Stimulated activated naive CD4-positive, alpha-beta T cell (primary cell): ENCODE results near the gene KRT13.

Experiments
- DNase-seq, 6 experiments: peaks; one replicate each; lab custom pipeline; 2025; lab: John Stamatoyannopoulos, UW

The KRT13 gene

DNA sequence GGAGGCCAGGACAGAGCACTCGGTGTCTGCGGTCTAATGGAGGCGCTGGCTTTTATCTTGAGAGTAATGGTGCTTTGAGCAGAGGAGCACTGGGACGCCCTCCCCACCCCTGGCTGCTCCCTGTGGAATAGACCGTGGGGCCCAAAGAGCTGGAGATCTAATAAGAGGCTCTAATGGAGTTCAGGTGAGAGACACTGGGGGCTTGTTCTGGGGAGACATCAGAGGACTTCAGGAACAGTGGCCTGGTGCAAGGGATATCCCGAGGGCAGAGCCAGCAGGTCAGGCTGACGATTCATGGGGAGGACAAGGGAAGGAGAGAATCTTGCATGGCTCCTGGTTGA lies 32.2 kb upstream of the KRT13 start:
- DNase-seq = no peak

DNA sequence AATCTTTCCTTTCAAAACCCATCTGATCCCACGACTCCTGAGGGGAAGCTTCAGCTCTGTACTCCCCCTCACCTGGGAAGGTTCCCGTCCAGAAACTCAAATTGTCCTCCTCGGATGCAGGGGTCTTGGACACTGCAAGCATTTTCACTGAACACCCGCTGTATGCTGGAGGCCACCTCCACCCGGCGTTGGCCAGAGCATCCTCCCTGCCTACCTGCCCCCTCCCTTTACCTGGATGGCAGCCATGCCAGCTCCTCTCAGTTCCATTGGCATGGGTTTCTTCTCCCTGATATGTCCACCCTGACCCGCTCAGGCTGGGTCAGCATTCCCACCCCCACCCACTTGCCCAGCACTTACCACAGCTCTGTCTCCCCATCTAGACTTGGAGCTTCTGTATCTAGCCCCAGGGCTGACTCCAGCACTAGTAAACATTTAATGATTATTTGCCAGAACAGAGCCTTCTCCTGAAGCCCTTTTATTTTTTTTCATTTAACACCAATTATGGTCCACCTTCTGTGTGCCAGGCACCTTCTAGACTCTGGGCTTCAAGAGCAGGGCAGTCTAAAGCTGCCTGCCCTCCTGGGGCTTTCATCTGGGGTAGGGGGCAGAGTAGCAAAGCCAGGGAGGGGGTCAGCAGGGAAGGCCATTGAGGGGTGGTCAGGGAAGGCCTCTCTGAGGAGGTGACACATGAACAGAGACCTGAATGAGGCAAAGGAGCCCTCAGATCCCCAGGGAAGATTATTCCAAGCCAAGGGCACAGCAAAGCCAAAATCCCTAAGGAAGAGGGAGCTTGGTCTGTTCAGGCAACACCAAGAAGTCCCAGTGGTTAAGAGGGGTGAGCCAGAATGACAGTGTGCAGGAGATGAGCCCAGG lies 31.6 kb upstream of the KRT13 start:
- no peak for DNase-seq

DNA sequence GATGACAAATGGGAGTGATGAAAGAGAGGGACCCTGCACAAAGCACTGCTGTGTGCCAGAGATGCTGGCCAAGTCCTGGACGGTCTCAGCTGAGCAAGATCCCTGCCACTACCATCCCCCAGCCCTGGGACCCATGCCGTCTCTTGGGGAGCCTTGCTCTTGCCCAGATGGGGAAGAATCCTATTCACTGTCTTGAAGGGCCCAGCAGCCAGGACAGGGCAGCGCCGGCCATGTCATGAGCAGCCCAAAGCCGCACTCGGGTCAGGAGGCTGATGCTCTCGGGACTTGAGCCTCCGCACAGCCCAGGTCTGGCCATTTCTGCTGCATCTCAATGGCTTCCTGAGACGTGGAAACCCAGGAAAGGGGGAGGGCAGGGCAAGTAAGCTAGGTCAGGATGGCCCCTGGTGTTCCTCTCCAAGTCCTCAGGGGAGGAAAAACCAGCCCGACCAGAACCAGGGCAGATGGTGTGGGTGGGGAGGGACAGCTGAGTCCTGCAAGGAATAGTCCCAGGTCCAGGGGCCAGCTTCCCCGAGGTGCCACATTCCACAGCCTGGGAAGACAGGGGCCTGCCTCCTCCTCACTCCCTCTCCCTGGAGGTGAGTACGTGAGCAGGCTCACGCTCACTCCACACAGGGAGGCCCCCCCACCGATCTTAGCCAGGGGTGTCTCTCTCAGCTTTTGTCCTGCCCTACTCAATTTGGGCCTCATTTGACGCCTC lies 30.5 kb upstream of the KRT13 start:
- no peak for DNase-seq

DNA sequence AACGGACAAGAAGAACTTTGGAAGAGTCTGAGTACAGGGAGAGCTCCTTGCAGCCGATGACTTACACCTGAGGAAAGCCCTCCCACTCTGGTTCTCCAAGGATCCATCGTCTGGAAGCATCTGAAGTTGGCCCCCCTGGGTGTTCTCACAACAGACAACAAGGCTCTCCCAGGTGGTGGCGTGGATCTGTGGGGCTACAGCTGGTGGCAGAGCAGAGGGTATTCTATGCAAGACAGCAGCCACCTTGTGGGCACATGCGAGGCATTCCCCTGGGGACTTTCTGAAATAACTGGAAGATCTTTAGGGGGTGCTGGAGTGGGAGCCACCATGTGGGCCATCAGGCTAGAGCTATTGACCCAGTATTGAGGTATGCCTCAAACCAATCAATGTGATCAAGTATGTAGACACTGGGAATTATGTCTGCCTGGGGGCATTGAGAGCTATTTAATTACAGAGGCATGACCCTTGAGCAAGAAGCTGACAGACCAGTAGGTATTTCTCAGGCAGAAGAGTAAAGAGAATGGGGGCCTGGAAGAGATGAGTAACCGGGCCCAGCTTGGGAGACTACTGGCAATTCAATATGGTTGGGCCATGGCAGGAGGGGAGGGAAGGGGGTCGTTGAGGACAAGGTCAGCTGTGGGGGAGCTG lies 29.6 kb upstream of the KRT13 start:
- DNase-seq = no peak

DNA sequence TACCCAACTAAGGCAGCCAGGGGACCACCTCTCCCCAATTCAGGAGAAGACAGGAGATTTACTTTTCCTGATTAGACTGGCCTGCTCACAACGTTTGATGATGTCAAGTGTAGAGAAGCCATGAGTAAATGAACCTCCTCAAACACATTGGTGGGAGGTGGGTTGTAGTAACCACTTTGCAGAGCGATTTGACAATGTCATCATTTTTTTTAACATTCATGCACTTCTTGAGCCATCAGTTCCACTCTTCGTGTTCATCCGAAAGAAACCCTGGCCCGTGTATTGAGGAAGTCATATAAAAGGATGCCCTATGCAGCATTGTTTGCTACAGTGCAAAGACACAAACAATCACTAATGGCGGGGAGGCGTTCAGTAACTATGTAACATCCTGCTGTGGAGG lies 28.2 kb upstream of the KRT13 start:
- no peak for DNase-seq

DNA sequence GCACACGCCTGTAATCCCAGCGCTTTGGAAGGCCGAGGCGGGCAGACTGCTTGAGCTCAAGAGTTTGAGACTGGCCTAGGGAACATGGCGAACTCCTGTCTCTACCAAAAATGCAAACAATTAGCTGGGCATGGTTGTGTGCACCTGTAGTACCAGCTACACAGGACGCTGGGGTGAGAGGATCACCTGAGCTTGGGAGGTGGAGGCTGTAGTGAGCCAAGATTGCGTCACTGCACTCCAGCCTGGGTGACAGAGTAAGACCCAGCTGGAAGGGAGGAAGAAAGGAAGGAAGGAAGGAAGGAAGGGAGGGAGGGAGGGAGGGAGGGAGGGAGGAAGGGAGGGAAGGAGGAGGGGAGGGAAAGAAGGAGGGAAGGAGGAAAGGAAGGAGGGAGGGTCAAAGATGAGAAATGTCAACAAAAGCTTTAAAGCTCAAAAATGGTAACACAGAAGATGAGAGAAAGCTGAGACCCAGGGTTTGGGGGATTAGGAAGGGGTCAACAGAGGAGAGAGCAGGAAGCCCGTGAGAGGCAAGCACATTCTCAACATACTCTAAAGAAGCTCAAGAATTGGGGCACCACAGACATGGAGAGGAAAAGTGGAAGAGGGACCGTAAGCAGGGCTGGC lies 27.6 kb upstream of the KRT13 start:
- DNase-seq = no peak

DNA sequence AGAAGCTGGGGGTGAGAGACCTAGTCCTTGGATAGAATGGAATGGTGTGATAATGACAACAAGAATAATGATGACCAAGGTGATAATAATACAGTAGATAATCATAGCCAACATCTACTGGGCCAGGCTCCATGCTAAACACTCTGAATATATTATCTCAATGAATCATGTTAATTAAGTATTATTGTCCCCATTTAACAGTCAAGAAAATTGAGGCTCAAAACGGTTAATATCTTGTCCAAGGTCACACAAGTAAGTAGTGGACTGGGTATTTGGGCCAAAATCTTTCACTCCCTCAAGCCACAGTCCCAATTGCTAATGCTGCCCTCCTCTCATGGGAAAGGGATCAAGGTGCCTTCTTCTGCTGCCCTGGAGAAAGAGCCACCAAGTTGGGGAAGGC lies 26.6 kb upstream of the KRT13 start:
- DNase-seq = no peak

DNA sequence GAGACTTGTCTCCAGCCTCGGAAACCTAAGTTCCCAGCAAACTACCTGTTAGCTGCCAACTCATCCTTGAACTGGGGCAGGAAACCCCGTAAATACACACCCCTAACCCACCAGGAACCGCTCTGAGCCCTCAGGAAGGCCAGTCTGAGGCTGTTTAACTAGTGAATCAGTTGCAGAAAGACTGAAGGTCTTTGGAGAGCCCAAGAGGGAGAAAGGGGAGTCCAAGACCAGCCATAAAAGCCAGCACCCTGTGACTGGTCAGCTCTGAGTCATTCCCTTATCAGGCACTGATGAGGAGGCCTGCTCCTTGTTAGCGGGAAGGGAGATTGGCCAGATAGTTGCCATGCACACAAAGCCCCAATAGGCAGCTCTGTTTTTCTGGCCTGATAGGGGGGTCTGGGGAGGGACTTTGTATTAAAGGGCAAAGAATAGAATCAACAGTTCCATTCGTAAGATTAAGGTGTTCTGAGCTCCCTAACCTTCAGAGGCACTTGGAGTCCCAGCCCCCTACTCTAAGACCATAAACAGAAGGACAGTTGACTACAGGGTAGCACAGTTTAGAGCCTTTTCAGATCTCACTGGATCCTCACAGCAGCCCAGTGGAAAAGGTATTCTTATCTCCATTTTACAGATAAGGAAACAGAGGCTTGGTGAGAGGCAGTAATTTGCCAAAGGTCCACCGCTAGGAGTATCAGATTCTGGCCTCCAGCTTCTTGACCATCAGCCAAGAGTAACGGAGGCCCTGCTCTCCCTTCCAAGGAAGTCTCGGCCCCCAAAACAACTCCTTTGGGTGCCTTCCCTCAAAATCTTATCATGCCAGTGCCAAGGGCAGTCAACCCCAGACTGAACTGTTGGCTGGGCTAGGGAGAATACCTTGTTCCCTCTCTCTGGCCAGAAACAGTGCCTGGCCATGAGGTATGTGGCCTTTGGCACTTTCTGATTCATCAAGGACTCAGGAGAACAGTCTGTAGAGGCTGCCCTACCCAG lies 24.9 kb upstream of the KRT13 start:
- DNase-seq = no peak

DNA sequence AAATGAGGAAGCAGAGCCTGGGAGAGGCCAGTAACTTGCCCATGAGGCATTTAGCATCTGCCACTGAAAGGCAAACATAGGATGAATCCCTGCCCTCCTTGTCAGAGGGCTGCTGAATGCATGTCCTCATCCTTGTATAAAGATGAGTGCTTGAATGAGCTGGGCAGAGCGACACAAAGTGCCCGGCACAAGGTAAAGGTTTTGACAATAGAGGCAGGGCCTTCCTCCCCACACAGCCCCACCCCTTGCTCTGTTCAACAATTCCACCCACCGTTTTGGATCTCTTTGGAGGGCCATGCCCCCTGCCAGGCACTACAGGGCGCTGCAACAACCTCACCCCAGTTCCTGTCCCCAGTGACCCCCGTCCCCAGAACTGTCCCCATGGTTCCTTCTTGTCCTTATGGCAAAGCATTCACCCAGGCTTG lies 24.1 kb upstream of the KRT13 start:
- DNase-seq = no peak

DNA sequence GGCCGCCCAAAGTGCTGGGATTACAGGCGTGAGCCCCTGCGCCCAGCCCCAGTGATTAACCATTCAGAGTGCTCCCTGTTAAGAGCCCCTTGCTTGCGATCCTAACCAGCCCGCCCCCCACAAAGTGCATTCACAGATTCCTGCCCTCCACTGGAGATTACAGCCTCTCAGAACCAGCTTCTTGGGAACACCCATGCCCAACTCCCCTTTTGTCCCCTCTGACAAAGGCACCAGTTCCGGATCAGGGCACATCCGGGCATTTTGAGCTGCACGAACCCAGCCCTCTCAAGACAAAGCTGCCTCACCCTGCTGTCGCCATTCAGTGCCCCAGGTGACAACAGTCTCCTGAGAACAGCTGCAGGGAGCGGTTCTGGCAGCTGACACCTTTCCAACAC lies 23.5 kb upstream of the KRT13 start:
- DNase-seq = no peak

DNA sequence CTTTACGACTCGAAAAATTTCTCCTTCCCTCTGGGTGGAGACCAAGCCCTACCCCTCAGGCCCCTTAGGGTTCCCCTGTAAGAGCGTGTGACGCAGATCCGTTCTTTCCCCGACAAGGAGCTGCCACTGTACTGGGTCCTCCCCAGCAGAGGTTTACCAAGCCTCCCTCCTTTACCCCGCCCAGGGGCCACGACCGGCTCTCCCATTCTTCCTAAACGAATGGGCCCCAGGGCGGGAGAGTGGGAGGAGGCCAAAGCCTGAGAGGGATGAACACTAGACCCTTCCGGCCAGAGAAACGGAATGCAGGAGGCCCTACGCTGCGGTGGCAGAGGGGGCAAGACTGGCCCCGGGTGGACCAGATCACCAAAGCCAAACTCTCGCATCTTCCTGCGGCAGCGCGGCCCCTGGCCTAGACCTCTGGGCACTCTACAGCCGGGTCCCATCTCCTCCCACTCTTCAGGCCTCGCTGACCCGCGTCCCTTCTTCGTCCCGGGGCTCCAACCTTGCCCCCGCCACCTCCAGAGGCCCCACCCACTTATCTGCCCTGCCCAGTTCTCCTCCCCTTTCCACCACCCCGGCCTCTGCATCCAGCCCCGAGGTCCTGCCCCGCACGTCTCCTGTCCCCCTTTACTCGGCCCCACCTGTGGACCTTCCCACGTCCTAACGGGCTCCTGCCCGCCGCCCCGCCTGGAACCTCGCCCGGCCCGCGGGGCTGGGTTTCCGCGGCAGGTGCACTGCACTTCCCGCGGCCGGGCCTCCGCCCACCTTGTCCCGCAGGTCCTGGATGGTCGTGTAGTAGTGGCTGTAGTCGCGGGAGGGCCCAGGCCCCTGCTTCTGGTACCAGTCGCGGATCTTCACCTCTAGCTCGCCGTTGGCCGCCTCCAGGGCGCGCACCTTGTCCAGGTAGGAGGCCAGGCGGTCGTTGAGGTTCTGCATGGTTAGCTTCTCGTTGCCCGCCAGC lies 21.9 kb upstream of the KRT13 start:
- DNase-seq = peak in 1 of 6 experiments; percentile 22

DNA sequence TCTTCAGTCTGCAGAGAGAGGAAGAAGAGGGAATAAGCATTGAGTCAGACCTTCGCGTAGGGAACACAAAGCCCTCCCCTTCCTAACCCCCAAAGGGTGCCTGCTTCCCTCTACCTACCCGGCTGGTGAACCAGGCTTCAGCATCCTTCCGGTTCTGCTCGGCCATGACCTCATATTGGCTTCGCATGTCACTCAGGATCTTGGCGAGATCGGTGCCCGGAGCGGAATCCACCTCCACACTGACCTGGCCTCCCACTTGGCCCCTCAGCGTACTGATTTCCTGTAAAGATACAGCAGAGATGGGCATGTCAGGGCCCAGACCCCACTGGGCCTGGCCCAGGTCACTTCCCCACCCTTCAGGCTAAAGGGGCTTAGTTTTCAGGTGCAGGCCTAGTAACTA lies 18.8 kb upstream of the KRT13 start:
- DNase-seq = no peak

DNA sequence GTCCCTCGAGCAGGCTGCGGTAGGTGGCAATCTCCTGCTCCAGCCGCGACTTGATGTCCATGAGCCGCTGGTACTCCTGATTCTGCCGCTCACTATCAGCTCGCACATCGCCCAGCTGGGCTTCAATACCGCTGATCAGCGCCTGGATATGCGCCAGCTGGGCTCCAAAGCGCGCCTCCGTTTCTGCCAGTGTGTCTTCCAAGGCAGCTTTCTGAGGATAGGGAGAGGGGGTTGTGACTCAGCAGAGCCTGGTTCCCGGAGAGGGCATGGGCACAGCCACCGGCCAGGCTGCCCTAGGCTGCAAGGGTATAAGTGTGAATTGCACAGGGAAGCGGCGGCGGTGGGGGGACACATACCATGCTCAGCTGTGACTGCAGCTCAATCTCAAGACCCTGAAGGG lies 18.4 kb upstream of the KRT13 start:
- no peak for DNase-seq

DNA sequence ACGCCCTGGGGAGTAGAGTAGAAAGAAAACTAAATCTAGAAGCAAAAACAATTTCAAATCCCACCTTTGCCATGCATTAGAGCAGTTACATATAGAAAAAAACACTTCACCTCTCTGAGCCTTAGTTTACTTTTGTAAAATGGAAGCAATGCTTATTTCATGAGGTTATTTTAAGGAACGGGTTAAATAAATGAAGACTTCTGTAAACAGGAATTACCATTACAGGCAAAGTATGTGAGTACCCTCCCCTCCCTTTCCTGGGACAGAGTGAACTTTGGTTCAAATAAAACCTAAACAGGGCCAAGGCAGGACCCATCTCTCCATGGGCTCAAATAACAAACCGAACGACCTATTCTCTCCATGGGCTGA lies 17.8 kb upstream of the KRT13 start:
- no peak for DNase-seq

DNA sequence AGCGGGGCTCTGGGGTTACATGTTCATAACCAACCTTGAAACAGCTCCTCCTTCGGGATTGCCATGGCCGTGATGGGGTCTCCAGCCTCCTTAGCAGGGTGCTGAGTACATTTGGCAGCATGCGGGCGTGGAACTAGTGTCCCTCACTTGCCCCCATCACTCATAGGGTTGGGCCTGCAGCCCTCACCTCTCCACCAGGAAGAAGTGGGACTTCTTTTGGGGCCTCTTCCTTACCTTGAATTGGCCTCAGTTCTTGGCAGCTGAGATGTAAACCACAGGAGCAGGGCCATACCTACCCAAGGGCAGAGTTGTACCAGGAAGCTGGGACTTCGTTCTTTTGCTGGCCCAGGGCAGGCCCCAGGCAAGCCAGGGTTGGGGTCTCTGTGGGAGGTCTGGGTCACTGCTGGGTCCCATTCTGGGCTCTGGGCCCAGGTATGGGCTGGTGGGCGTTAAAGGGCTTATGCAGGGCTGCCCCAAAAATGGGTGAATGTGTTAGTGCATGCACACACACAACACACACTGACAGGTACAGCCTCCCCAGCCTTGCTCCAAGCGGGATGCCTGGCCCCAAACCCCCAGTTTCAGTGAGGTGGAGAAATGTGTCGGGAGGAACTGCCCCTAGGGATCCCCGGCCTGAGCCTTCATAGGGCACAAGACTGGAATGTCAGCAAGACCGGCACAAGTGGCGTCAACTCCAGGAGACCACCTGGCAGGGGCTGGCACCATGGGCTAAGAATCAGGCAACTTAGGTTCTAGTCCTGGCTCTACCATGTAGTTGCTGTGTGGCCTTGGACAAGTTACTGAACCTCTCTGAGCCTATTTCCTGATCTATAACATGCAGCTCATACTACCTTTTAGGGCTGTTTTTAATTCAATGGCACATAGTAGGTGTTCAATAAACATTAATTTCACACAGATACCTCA lies 17.2 kb upstream of the KRT13 start:
- DNase-seq = no peak

DNA sequence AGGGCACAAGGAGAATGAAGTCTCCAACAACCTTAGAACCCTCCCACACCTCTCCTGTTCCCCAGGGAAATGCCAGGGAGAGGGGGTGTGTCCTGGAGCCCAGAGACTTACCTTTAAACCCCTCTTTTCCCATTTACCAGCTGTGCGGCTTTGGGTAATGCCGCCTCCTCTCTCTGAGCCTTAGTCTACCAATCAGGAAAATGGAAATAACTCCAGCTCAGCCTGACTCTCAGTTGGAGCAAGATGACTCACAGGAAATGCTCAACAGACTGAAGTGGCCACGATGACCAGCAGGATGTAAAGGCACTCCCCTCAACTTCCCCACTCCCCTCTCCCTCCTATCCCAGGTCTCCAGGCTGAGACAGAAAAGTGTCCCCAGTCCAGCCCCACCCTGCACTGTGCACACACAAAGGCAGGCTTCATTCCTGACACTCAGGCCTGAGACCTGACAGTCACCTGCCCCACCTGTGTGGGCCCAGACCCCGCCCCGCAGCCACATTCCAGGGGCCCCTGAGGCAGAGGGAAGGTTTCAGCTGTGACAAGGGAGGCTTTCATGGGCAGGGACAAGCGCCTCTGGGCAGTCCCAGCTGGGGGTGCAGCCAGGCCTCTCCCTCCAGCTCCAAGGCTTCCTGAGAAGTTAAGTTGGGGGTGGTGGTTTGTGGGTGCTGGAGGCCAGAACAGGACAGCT lies 16.3 kb upstream of the KRT13 start:
- DNase-seq = no peak

DNA sequence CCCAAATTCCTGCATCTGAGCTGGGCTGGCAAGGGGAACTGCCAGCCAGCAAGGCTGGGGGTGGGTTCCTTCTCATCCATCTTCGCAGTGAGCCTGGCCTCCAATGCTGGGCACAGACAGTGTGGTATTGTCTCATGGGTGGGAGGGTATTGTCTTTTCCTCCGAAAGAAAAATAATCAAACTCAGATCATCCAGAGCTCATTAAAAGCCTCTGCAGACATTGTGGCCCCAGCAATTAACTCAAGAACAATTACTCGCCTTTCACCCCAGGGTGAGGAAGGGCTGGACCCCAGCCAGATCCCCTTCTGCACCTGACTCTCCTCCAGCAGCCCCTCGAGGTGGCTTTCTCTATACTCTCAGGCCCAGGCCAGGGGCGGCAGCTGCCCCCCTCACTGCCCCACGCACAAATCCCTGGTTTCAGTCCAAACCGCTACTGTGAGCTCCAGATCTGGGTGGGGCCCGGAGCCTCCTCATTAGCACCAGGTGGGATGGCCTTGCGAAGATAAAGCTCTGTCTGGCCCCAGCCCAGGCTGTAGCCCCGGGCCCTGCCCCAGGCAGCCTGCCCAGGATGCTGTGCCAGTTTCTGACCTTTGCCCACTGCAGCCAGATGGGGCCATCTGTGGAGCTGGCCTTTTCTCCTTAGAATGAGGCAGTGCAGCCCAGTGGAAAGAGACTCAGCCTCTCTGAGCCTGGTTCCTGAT lies 15.6 kb upstream of the KRT13 start:
- DNase-seq = no peak
